Measurements from ENCODE around the gene EIF4A3.

- TF ChIP-seq CTCF (IDR thresholded peaks at IDR 0.05) = no peak
- no peak for TF ChIP-seq POLR2A (IDR thresholded peaks at IDR 0.05)
Observed at GRCh38 chr17:80187090-80187489, 40.2 kb upstream of the EIF4A3 start.

All from esophagus squamous epithelium (tissue), 4 donors.